Measurements from ENCODE around the gene AXL. TPM values are rescaled to one million over a fixed set of nuclear protein-coding genes. Genes with fewer than 3 reads are reported as not detected.

The AXL gene
- total and polyA plus RNA-seq, 2 donors (not counting 3 experiments of a cell fraction or from before 2014, with no cell fraction given): 86.9 to 172 TPM

- POLR2A ChIA-PET: no interaction called here
Observed at GRCh38 chr19:41307090-41307875, 88.3 kb downstream of the AXL start.

More at GRCh38 chr19:41307090-41307875, 88.3 kb downstream of the AXL start:
- Histone ChIP-seq H3K36me3 (ENCODE audit: control insufficient read depth in 2 of 2, extremely low read depth in 1 of 2, insufficient read depth in 2 of 2, low read length in 2 of 2) (peaks cover 22 to 39% of the 10 kb centered on the region in 2 experiments), H3K9ac (replicated peaks; ENCODE audit: extremely low read depth, insufficient read depth, low read length) (no peak overlapping the region), H2AFZ (ENCODE audit: low read depth, low read length) (no peak overlapping the region), H3K27ac (ENCODE audit: insufficient read depth, low read depth, low read length) (peak overlapping the region; percentile 24), H3K79me2 (ENCODE audit: control insufficient read depth, insufficient read depth, low read length) (peaks cover 17% of the 10 kb centered on the region), H3K4me3 (replicated peaks in 1 of 3; ENCODE audit: insufficient read depth in 1 of 3, low read depth in 1 of 3, low read length in 3 of 3) (no peak overlapping the region), H3K4me2 (ENCODE audit: insufficient read depth, low read length) (peak overlapping the region; percentile 37), H4K20me1 (replicated peaks; ENCODE audit: control insufficient read depth, extremely low read depth, insufficient read depth, low read length) (no peaks in the 10 kb centered on the region), H3K9me1 (replicated peaks; ENCODE audit: control insufficient read depth, extremely low read depth, insufficient read depth, low read length) (no peaks in the 10 kb centered on the region), H3K9me3 (replicated peaks; ENCODE audit: control insufficient read depth, insufficient read depth, low read length) (no peaks in the 10 kb centered on the region), H3K27me3 (ENCODE audit: control insufficient read depth in 2 of 2, insufficient read depth in 2 of 2, low read length in 2 of 2) (no peaks in the 10 kb centered on the region), H3K4me1 (ENCODE audit: control insufficient read depth, extremely low read depth, insufficient read depth, low read length) (peaks cover 42% of the 10 kb centered on the region)
- dilution Hi-C loops (cut with MboI; ENCODE audit: extremely low pct_ligation_motif_present, low sequenced_read_pairs): no loop called here
- DNase-seq (ENCODE audit: low read depth, low spot score): peak; percentile 40
- TF ChIP-seq JUN (IDR thresholded peaks at IDR 0.05; ENCODE audit: borderline replicate concordance, insufficient read depth, insufficient read length, low read depth): no peak
- TF ChIP-seq FOS (IDR thresholded peaks at IDR 0.05; ENCODE audit: borderline replicate concordance, insufficient read depth, low read length): no peak
- TF ChIP-seq POLR2A (IDR thresholded peaks at IDR 0.05; ENCODE audit: low read depth, low read length): no peak
- TF ChIP-seq GATA2 (IDR thresholded peaks at IDR 0.05; ENCODE audit: insufficient read depth, insufficient read length, low read depth, low read length): no peak
- no peak for TF ChIP-seq CTCF (IDR thresholded peaks at IDR 0.05; ENCODE audit: extremely low read depth in 1 of 2, insufficient read depth in 1 of 2, low read depth in 1 of 2, low read length in 2 of 2)
- TF ChIP-seq MAX (IDR thresholded peaks at IDR 0.05; ENCODE audit: insufficient read depth, insufficient read length): no peak
- no peak for TF ChIP-seq MYC (IDR thresholded peaks at IDR 0.05; ENCODE audit: low read depth, low read length)
- no peak for TF ChIP-seq EZH2 (IDR thresholded peaks at IDR 0.05; ENCODE audit: borderline replicate concordance, low read depth, low read length, severe bottlenecking)
- TF ChIP-seq POLR2AphosphoS5 (IDR thresholded peaks at IDR 0.05; ENCODE audit: insufficient read depth, low read depth, low read length): no peak
- BruUV-seq (replicated peaks): TSS peak; percentile 40
- intact Hi-C loops (cut with micrococcal nuclease): loop anchor here (5.0 kb wide), 4 partner anchors 85 to 265 kb away; no protein-coding TSS in a partner anchor
- CTCF ChIA-PET: interaction anchor here (0.6 to 4.1 kb wide), 14 partner anchors 9 to 163 kb away, joined by 3 to 62 read pairs (median 8); partner anchors contain the start of genes HNRNPUL1 and TGFB1
- FAIRE-seq: peak; percentile 82

All from endothelial cell of umbilical vein (primary cell).